ENCODE results near the gene FCER1A. TPM values are rescaled to one million over a fixed set of nuclear protein-coding genes. Genes with fewer than 3 reads are reported as not detected.

Gene FCER1A
- not detected for total RNA-seq

DNA sequence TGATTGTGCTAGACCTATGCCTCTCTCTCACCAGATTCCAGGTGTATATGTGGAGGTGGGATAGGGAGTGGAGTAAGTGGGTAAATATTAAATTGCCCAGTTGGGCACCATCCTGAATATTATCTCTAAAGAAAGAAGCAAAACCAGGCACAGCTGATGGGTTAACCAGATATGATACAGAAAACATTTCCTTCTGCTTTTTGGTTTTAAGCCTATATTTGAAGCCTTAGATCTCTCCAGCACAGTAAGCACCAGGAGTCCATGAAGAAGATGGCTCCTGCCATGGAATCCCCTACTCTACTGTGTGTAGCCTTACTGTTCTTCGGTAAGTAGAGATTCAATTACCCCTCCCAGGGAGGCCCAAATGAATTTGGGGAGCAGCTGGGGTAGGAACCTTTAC is at the start of gene FCER1A:
Gene FCER1A, plus strand, starts transcription at position 242 of the 400 bp plus-strand sequence. Its CDS starts 29 bp downstream, at position 271.
- TF ChIP-seq, protein P1, sequence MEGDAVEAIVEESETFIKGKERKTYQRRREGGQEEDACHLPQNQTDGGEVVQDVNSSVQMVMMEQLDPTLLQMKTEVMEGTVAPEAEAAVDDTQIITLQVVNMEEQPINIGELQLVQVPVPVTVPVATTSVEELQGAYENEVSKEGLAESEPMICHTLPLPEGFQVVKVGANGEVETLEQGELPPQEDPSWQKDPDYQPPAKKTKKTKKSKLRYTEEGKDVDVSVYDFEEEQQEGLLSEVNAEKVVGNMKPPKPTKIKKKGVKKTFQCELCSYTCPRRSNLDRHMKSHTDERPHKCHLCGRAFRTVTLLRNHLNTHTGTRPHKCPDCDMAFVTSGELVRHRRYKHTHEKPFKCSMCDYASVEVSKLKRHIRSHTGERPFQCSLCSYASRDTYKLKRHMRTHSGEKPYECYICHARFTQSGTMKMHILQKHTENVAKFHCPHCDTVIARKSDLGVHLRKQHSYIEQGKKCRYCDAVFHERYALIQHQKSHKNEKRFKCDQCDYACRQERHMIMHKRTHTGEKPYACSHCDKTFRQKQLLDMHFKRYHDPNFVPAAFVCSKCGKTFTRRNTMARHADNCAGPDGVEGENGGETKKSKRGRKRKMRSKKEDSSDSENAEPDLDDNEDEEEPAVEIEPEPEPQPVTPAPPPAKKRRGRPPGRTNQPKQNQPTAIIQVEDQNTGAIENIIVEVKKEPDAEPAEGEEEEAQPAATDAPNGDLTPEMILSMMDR (IDR thresholded peaks at IDR 0.05 in 4 of 5, conservative IDR thresholded peaks at IDR 0.05 in 1 of 5) = no peak
- TF ChIP-seq POLR2A (IDR thresholded peaks at IDR 0.05) = no peak
- DNase-seq = no peak
- no peaks in the 10 kb centered on the region for H3K9me3 ChIP-seq
- in situ Hi-C loops (cut with MboI; ENCODE audit: low sequenced_read_pairs in 4 of 4) (no loop called here), intact Hi-C loops (cut with DNase I; ENCODE audit: low total_unique reads) (no loop called here)
- ATAC-seq = no peak
- H3K27ac ChIP-seq = no peak within 1 kb of the TSS
- H3K36me3 ChIP-seq = no peaks in the 10 kb centered on the region
- H3K4me1 ChIP-seq = no peaks in the 10 kb centered on the region
- no peak within 1 kb of the TSS for H3K4me3 ChIP-seq
- no peaks in the 10 kb centered on the region for H3K27me3 ChIP-seq

DNA sequence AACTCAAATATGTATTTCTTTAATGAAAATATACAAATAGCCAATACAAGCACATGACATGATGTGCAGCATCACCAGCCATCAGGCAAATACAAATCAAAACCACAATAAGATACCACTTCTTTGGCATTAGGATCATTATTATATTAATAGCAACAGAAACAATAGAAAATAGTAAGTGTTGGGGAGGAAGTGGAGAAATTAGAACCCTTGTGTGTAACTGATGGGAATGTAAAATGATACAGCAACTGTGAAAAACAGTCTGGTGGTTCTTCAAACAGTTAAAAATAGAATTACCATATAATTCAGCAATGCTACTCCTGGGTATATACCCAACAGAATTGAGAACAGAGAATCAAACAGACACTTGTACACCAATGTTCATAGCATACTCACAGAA is 40.8 kb upstream of the FCER1A start:
- H3K36me3 ChIP-seq = no peaks in the 10 kb centered on the region
- H3K9me3 ChIP-seq = no peaks in the 10 kb centered on the region
- H3K27ac ChIP-seq = no peak overlapping the region
- ATAC-seq = no peak
- no peaks in the 10 kb centered on the region for H3K27me3 ChIP-seq
- in situ Hi-C loops (cut with MboI; ENCODE audit: low sequenced_read_pairs in 4 of 4) (no loop called here), intact Hi-C loops (cut with DNase I; ENCODE audit: low total_unique reads) (no loop called here)
- TF ChIP-seq POLR2A (IDR thresholded peaks at IDR 0.05) = no peak
- TF ChIP-seq, protein P1 (IDR thresholded peaks at IDR 0.05 in 4 of 5, conservative IDR thresholded peaks at IDR 0.05 in 1 of 5) = no peak
- H3K4me1 ChIP-seq = no peaks in the 10 kb centered on the region
- H3K4me3 ChIP-seq = no peak overlapping the region
- no peak for DNase-seq

GRCh38 chr1:159261721-159262494 is 40.2 kb upstream of the FCER1A start:
- in situ Hi-C loops (cut with MboI; ENCODE audit: low sequenced_read_pairs in 4 of 4) (no loop called here), intact Hi-C loops (cut with DNase I; ENCODE audit: low total_unique reads) (no loop called here)
- Histone ChIP-seq H3K9me3 (no peaks in the 10 kb centered on the region), H3K27ac (no peak overlapping the region), H3K4me3 (no peak overlapping the region), H3K36me3 (no peaks in the 10 kb centered on the region), H3K27me3 (no peaks in the 10 kb centered on the region), H3K4me1 (no peaks in the 10 kb centered on the region)
- DNase-seq (no peak), ATAC-seq (no peak)
- no peak for TF ChIP-seq POLR2A (IDR thresholded peaks at IDR 0.05)
- TF ChIP-seq, protein P1 (IDR thresholded peaks at IDR 0.05 in 4 of 5, conservative IDR thresholded peaks at IDR 0.05 in 1 of 5) = no peak

- Histone ChIP-seq H3K27ac (no peak overlapping the region), H3K4me3 (no peak overlapping the region), H3K9me3 (no peaks in the 10 kb centered on the region), H3K36me3 (no peaks in the 10 kb centered on the region), H3K27me3 (no peaks in the 10 kb centered on the region), H3K4me1 (no peaks in the 10 kb centered on the region)
- no peak for ATAC-seq
- intact Hi-C loops (cut with DNase I; ENCODE audit: low total_unique reads) = no loop called here
- TF ChIP-seq POLR2A (IDR thresholded peaks at IDR 0.05) = no peak
- TF ChIP-seq, protein P1 (IDR thresholded peaks at IDR 0.05 in 4 of 5, conservative IDR thresholded peaks at IDR 0.05 in 1 of 5) = no peak
- DNase-seq = no peak
- in situ Hi-C loops (cut with MboI; ENCODE audit: low sequenced_read_pairs in 4 of 4) = no loop called here
Observed at GRCh38 chr1:159266832-159267231, 35.3 kb upstream of the FCER1A start.

All from gastrocnemius medialis (tissue), 4 donors.